HG03060 (cell line): Measurements from ENCODE around the gene ZIC5.

Experiments used
- ATAC-seq: cut with Tn5 transposase; IDR thresholded peaks from one replicate; pipeline ENCODE4 v1.9.1; 2021; ENCODE audit warnings: low read depth, moderate number of reproducible peaks; ENCODE audit not compliant: unreplicated experiment

ZIC5 gene

GRCh38 chr13:99971576-99972189 lies at the start of gene ZIC5:
TSS of gene ZIC5 (minus strand) at chr13:99971767. CDS start at chr13:99971603, 164 bp downstream.
- no peak for ATAC-seq

GRCh38 chr13:100019780-100020356 lies 48.3 kb upstream of the ZIC5 start:
- no peak for ATAC-seq

DNA sequence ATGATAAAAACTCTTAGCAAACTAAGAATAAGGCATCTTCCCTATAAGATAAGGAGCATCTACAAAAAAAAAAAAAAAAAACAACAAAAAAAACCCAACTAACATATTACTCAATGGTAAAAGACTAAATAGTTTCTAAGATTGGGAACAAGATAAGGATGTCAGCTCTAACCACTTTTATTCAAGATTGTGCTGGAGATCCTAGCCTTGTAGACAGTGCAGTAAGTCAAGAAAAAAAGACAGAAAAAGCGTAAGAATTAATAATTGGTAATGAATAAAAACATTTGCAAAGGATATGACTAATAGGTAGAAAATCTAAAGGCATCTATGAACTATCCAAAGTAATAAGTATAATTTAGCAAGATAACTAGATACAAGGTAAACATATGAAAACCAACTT lies 43.1 kb upstream of the ZIC5 start:
- ATAC-seq = no peak

GRCh38 chr13:99998261-99998660 lies 26.7 kb upstream of the ZIC5 start:
- no peak for ATAC-seq

DNA sequence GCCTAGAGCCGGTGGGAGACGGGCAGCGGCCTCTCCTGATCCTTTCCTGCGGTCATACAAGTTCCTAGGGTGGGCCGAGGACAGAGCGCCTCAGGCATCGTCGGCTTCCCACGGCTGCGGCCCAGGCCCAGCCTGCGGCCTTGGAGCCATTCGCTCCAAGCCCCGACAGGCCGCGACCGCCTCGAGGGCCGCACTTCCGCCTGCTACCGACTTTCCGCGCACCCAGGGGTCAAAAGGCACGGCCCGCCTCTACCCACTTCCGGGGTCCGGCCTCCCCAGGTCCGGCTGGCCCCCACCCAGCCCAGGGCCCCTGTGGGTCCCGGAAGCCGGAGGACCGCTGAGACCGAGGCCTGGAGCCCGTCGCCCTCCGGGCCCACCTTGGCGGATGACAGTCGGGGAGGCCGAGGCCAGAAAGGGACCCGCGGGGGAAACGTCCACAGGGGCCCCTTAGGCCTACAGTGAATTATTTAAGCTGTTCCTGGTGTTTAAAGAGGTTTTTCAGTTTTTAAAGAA lies 26.2 kb upstream of the ZIC5 start:
- ATAC-seq = no peak

DNA sequence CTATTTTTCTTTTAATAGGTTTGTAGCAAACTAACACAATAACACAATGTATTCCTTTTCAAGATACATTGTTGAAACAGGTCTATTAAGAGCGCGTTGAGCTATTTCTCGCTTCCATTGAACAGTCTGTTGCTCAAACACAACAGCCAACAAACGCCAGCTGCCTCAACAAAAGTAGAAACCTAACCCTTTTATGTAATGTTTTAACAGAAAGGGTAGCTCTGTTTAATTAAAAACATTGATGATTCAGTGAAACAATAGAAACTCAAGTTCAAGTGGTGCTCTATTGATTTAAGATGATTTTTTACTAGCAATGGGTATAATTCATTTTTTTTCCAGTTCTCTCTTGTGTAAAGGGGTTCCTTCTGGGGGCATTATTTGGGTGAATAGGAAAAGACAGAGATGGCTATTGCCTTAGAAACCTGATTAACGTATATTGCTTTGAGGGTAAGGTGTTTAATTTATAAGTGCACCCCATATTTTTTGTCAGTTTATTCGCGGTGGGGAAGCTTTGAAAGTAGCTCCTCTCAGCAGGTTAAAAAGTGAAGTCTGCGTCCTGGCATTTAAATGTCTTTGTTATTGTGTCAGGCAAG lies 24.9 kb upstream of the ZIC5 start:
- no peak for ATAC-seq

GRCh38 chr13:99995589-99996380 lies 24.2 kb upstream of the ZIC5 start:
- no peak for ATAC-seq

DNA sequence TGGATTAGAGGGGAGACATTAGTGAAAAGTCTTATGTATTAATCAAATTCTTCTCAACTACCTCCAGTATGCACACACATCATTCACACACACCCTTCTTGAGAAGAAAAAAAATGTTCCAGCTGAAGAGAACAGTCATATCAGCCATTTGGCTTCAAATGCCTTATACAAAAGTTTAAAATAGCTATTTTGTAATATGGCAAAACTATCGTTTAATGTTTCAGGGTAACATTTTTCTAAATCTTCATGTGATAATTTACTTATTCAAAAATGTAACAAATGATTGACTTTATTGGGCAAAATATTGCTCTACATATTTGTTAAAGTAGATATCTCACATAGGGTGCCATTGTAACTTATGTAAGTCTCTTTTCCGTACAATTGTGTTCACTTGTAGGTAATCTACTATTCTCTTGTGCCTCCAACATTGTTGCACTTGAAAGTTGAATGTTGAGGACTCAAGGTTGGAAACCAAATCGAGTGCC lies 23.6 kb upstream of the ZIC5 start:
- ATAC-seq = no peak

DNA sequence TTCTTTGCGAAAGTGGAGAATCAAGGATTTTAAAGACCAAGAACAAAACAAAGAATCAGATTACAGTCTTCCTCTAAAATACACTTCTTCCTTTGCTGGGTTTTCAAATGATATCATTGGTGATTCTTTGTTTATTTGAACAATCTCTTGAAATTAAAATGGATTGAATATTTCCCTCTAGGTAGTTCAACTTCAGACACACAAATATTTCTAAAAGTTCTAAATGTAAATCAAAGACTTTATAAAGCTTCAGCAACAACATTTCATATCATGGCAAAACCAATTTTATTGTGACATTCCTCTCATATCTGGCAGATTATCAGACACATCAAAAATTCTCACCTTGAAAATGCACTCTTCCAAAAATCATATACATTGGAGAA lies 23.1 kb upstream of the ZIC5 start:
- no peak for ATAC-seq

DNA sequence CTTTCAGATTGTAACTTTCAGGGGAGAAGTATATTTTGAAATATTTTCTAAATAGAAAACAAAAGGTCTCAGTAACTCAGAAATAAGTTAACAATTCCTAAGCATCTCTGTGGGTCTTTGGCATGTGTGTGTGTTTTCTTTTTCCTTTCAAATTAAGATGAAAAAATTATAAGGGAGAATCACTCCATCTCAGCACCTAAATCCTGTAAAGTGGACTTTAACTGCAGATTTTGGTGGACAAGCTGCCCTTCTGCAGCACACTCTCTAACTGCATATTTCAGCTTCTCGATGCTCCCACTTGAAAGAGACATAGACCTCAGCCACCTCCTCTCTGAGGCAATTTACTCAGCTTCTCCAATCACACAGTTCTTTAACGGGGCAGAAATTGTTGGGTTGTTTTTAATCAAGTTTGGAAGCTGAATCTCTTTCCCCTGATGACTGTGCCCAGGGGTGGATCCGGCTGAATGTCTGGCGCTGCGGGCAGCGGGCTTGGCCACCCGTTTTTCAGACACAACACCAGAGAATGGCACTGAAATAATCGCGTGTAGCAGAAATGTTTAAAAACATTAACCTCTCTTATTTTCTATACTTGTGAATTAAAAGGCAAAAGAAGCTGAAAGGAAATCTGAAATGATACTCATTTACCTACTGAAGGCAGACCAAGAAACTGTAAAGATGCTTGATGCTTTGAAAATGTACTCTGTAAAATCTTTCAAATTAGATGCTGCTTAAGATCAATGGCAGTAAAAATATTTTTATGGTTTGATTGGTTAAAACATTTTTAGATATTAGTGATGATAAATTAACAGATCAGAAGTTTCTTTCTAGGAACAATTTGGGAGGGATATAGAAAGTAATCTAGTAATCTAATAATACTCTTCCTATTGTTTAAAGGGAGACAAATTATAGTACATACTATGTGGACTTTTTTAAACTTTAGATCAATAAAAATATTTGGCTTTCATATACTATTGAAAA lies 22.4 kb upstream of the ZIC5 start:
- ATAC-seq = no peak

- no peak for ATAC-seq
Measured at GRCh38 chr13:99992949-99993351, 21.4 kb upstream of the ZIC5 start.

DNA sequence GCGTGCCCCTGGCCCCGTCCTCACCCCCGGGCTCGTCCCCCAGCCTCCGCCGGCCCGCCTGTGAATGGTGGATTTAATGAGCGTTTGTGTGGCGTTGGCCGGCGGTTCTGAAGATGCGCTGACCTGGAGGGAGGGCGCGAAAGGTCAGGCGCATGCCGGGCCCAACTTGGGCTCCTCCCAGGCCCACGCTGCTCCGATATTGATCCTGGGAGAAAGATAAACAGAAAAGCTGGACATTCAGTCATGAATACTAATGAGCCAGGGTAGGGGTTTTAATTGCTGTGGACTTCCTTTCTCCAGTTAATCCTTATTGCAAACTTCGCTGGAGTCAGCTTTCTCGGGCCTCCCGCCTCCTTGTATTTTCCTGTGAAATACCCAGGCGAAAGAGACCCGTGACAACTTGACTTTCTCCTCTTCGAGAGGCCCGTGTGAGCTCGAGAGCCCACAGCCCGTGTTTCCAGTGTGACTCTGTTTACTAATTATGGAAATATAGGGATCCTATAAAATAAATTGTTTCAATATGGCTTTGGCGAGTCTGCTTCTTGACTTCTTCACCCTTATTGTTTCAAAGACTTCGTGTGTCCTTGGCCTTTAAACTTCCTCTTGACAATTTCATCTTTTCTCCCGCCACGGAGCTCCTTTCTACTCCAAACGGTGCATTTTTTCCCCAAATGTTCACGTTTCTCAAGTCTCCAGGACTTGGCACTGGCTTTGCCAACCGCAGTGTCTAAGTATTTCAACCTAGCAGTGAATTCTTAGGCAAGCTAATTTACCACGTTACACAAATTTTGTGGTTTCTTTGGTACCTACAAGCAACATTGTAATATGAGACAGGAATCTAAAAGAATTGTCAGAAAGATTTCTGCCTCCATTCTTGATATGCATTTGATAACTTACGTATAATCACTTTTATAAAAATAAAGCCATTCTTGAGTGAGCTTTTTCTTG lies 20.5 kb upstream of the ZIC5 start:
- ATAC-seq = no peak

DNA sequence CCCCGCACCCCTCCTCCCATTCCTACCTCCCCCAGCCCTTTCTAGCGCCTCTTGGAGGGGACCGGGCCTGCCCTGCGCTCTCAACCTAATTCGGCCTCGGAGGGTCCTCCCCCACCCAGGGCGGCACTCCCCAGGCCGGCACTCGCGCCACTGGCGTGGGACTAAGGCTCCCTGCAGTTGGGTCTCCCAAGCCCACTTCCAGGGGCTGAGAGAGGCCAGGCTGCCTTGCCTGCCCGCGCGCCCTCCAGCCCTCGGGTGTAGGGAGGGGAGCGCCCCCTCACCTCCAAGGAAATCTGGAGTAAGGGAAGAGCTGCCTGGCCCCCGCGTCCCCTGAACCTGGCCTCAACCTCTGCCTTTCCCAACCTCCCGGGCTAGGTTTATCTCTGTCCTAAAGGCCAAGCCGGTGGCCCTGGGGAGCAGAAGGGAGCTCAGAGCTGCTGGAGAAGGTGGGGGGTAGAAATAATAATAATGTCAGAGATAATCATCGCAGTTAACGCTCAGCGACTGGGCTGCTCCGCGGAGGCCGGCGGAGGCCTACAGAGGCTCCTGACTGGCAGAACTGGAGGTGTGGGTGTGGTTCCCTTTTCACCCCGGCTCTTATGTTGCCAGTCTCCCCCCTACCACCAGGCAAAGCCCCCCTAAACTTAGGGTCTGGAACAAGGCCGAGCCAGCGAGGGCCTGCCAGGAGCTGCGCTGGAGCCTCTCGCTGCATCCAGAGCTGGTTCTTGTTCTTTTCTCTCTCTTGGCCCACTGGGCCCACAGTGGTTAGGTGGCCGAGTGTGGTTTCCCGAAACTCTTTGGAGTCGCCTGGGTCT lies 19.7 kb upstream of the ZIC5 start:
- no peak for ATAC-seq

DNA sequence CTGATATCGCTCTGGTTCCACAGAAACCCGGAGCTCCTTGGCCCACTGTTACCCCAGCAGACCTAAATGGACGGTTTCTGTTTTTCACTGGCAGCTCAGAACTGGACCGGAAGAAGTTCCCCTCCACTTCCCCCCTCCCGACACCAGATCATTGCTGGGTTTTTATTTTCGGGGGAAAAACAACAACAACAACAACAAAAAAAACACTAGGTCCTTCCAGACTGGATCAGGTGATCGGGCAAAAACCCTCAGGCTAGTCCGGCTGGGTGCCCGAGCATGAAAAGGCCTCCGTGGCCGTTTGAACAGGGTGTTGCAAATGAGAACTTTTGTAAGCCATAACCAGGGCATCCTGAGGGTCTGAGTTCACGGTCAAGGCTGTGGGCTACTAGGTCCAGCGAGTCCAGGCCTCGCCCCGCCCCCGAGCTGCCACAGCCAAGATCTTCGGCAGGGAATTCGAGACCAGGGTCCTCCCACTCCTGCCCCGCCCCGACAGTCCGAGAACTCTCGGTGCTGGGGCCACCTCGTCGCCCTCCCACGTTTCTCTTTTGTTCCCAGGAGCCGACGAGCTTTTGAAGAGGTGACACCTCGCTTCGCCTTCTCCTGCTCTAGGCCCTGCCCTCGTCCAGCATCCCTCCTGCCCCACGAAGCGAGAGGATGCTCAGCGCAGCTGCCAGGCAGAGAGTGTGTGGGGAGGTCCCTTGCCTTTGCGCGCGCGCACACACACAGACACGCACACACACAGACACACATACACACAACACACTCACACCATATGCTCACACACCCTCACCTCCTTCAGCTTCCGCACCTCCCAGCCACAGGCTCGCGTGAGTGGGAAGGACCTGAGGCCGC lies 18.8 kb upstream of the ZIC5 start:
- no peak for ATAC-seq

GRCh38 chr13:99989276-99990125 lies 17.9 kb upstream of the ZIC5 start:
- ATAC-seq = no peak

- ATAC-seq = no peak
Measured at GRCh38 chr13:99988529-99989275, 17.1 kb upstream of the ZIC5 start.
